Uterus (tissue), 4 donors: ENCODE data around the gene NPEPPS. TPM values are rescaled to one million over a fixed set of nuclear protein-coding genes. Genes with fewer than 3 reads are reported as not detected.

Experiments used
- DNase-seq, 2 donors: peaks; one replicate each; pipeline ENCODE4 v3.0.0-alpha.2; 2019 to 2020
- H3K27ac ChIP-seq, 2 donors: fragments of 200-600 bp; sonication (generic); 1 replicate in 1 of 2; 2 replicates in 1 of 2; pipeline ENCODE4 v1.5.1; 2016 to 2018
- H3K27me3 ChIP-seq, 2 donors: fragments of 200-600 bp; sonication (generic); one replicate each; pipeline ENCODE4 v1.5.1; 2018 to 2019; ENCODE audit warnings: control low read depth in 1 of 2
- H3K36me3 ChIP-seq, 2 donors: fragments of 200-600 bp; sonication (generic); one replicate each; pipeline ENCODE4 v1.5.1; 2019; ENCODE audit warnings: control low read depth in 1 of 2
- H3K4me1 ChIP-seq, 2 donors: fragments of 200-600 bp; sonication (generic); one replicate each; pipeline ENCODE4 v1.5.1; 2018 to 2019; ENCODE audit warnings: control low read depth in 1 of 2
- H3K4me3 ChIP-seq, 2 donors: fragments of 200-600 bp; sonication (generic); 1 replicate in 1 of 2; 2 replicates in 1 of 2; pipeline ENCODE4 v1.5.1; 2018 to 2019; ENCODE audit warnings: mild to moderate bottlenecking in 1 of 2
- H3K9me3 ChIP-seq, 2 donors: fragments of 200-600 bp; sonication (generic); one replicate each; pipeline ENCODE4 v1.5.1; 2019; ENCODE audit warnings: control low read depth in 1 of 2
- CTCF ChIP-seq, 4 experiments: fragments of 200-600 bp in 2 of 4; fragments of 450-650 bp in 2 of 4; sonication (generic) in 2 of 4; IDR thresholded peaks; one replicate each; pipeline ENCODE4 v1.5.1; 2016 to 2019; ENCODE audit warnings: antibody characterized with exemption in 4 of 4, mild to moderate bottlenecking in 2 of 4, moderate library complexity in 1 of 4
- POLR2A ChIP-seq, 2 donors: fragments of 450-650 bp; IDR thresholded peaks; one replicate each; pipeline ENCODE4 v1.6.1; 2016; ENCODE audit warnings: antibody characterized with exemption in 2 of 2, mild to moderate bottlenecking in 1 of 2, moderate library complexity in 1 of 2
- intact Hi-C: fragments of 100-400 bp; cut with DNase I; formaldehyde crosslinking; loops from one replicate; pipeline ENCODE4 v1.15.1; 2023; ENCODE audit warnings: low total_unique reads
- total RNA-seq, 4 donors: library from RNA; depleted of rRNA in 3 of 4; stranded (reverse); fragments of >200 nt in 3 of 4; gene quantifications; one replicate each; pipeline versions ENCODE4 v1.1.0 to v1.2.4, GENCODE V29; 2014 to 2023
- donor health status: DM: yes; HTN: yes; CAD: no.

NPEPPS gene
- total RNA-seq, 4 donors from 2014 or later, result 77.6 to 161 (median 131) TPM

- no peak for TF ChIP-seq CTCF (IDR thresholded peaks at IDR 0.05)
- no peak for TF ChIP-seq POLR2A (IDR thresholded peaks at IDR 0.05)
- no peak overlapping the region for H3K27ac ChIP-seq
- intact Hi-C loops, result no loop called here
These were observed 99.7 kb downstream of the NPEPPS start for GRCh38 chr17:47630614-47631013.

DNA sequence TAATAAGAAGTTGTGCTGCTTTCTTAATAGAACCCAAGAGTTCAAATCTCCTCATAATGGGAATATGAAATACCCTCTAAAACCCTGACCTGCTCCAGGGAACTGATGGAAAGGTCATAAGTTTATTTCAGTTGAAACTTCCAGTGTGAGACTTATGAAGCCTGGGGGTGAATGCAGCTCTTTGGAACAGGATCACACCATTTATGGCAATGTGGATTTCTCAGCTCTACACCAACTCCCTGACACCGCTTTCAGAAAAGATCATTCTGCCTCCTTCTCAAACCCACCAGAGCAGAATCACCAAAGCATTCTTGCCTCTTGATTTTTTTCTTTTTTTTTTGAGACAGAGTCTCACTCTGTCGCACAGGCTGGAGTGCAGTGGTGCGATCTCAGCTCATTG, 102.1 kb downstream of the NPEPPS start:
- Histone ChIP-seq H3K4me1 (no peaks in the 10 kb centered on the region), H3K27ac (no peak overlapping the region), H3K9me3 (no peaks in the 10 kb centered on the region), H3K27me3 (no peaks in the 10 kb centered on the region), H3K36me3 (no peaks in the 10 kb centered on the region), H3K4me3 (no peak overlapping the region)
- TF ChIP-seq CTCF (IDR thresholded peaks at IDR 0.05), result no peak
- TF ChIP-seq POLR2A (IDR thresholded peaks at IDR 0.05), result no peak
- intact Hi-C loops, result no loop called here
- DNase-seq, result no peak

More at GRCh38 chr17:47630614-47631013, 99.7 kb downstream of the NPEPPS start:
- Histone ChIP-seq H3K4me1 (no peaks in the 10 kb centered on the region), H3K4me3 (no peak overlapping the region), H3K9me3 (no peaks in the 10 kb centered on the region), H3K27me3 (no peaks in the 10 kb centered on the region), H3K36me3 (no peaks in the 10 kb centered on the region)
- DNase-seq, result no peak

DNA sequence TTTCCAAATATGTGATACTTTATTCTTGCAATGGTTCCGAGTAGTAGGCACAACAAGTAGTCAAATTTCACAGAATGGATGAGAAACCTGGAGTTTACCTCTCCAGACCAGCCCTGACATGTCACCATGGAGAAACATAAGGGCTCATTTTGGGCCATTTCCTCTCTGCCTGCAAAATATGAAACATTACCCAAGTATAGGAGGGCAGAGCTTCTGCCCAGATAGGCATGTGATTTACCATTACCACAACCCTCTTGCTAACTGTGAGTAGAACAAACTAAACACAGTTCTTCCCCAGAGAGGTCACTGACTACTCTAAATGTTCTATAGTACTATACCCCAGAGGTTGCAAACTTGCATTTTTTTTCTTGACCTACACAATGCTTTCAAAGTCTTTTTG, 103.1 kb downstream of the NPEPPS start:
- Histone ChIP-seq H3K9me3 (no peaks in the 10 kb centered on the region), H3K27ac (no peak overlapping the region), H3K27me3 (no peaks in the 10 kb centered on the region), H3K4me3 (no peak overlapping the region), H3K4me1 (no peaks in the 10 kb centered on the region), H3K36me3 (no peaks in the 10 kb centered on the region)
- TF ChIP-seq CTCF (IDR thresholded peaks at IDR 0.05) (no peak), POLR2A (IDR thresholded peaks at IDR 0.05) (no peak)
- intact Hi-C loops, result no loop called here
- no peak for DNase-seq

GRCh38 chr17:47634870-47635269, 104.0 kb downstream of the NPEPPS start:
- no peaks in the 10 kb centered on the region for H3K4me1 ChIP-seq
- no peaks in the 10 kb centered on the region for H3K36me3 ChIP-seq
- intact Hi-C loops, result no loop called here
- H3K27me3 ChIP-seq, result no peaks in the 10 kb centered on the region
- no peak for TF ChIP-seq CTCF (IDR thresholded peaks at IDR 0.05)
- no peak for TF ChIP-seq POLR2A (IDR thresholded peaks at IDR 0.05)
- H3K27ac ChIP-seq, result no peak overlapping the region
- H3K9me3 ChIP-seq, result no peaks in the 10 kb centered on the region
- no peak for DNase-seq
- no peak overlapping the region for H3K4me3 ChIP-seq

DNA sequence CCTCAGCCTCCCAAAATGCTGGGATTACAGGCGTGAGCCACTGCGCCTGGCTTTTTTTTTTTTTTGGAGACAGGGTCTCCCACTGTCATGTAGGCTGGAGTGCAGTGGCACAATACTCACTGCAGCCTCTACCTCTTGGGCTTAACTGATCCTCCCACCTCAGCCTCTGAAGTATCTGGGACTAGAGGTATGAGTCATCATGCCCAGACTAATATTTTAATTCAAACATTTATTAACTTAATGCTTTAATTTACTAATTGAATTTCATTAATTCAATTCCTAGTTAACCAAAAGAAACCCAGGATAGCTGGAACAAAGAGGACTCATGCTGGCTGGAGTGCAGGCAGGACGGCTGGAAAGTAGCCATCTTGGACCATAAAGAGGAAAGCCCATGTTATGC, 104.8 kb downstream of the NPEPPS start:
- Histone ChIP-seq H3K9me3 (no peaks in the 10 kb centered on the region), H3K27me3 (no peaks in the 10 kb centered on the region), H3K27ac (no peak overlapping the region), H3K36me3 (no peaks in the 10 kb centered on the region), H3K4me1 (no peaks in the 10 kb centered on the region), H3K4me3 (no peak overlapping the region)
- no peak for TF ChIP-seq POLR2A (IDR thresholded peaks at IDR 0.05)
- no peak for TF ChIP-seq CTCF (IDR thresholded peaks at IDR 0.05)
- intact Hi-C loops, result no loop called here
- no peak for DNase-seq
